OCI-LY7 (cell line): ENCODE results near the gene CDCA8.

Experiments used
- EZH2phosphoT487 ChIP-seq: fragments of 200-600 bp; sonication (generic); IDR thresholded peaks from 2 replicates; pipeline ENCODE4 v1.6.1; 2018; ENCODE audit warnings: low read depth, borderline replicate concordance, mild to moderate bottlenecking, mixed run types, antibody characterized with exemption, low read length, moderate library complexity, mixed read lengths
- TF ChIP-seq, protein P1 (sequence below): fragments of 200-600 bp; sonication (generic); conservative IDR thresholded peaks from 2 replicates; pipeline ENCODE4 v1.5.1; 2014; ENCODE audit warnings: mild to moderate bottlenecking, antibody characterized with exemption, low read length, moderate library complexity, mixed read lengths

DNA sequence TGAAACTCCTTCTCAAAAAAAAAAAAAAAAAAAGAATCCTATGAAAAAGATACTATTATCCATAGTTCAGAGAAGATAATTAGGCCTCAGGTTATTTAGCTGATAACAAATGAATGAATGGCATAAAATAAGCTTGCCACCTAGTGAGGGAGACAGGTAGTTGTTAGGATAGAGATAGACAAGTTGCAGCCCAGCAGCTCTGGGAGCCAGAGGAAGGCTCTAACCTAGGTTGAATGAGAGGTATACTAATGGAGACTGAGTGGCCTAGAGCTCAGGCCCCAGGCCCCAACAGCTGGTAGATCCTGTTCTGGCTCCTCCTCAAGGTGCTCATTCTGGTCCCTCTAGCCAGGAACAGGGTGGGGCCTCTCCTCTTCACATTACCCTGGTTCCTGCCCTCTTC is 37.0 kb upstream of the CDCA8 start:
- TF ChIP-seq, protein P1, sequence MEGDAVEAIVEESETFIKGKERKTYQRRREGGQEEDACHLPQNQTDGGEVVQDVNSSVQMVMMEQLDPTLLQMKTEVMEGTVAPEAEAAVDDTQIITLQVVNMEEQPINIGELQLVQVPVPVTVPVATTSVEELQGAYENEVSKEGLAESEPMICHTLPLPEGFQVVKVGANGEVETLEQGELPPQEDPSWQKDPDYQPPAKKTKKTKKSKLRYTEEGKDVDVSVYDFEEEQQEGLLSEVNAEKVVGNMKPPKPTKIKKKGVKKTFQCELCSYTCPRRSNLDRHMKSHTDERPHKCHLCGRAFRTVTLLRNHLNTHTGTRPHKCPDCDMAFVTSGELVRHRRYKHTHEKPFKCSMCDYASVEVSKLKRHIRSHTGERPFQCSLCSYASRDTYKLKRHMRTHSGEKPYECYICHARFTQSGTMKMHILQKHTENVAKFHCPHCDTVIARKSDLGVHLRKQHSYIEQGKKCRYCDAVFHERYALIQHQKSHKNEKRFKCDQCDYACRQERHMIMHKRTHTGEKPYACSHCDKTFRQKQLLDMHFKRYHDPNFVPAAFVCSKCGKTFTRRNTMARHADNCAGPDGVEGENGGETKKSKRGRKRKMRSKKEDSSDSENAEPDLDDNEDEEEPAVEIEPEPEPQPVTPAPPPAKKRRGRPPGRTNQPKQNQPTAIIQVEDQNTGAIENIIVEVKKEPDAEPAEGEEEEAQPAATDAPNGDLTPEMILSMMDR, result no peak
- TF ChIP-seq EZH2phosphoT487, result no peak
